Retina (tissue), 1 donor: ENCODE data around the gene ZNF516.
"Not testable (repeated sequence)": the region's sequence is repeated elsewhere in the genome, so short reads cannot be mapped to it uniquely, and the experiment has no call there.

ENCODE experiments used
- DNase-seq: peaks from one replicate; pipeline ENCODE4 v3.0.0-alpha.2; 2016

Gene ZNF516

GRCh38 chr18:76495006-76495370 is at the start of gene ZNF516:
ZNF516 (minus strand) TSS chr18:76495242; CDS start chr18:76443054, 52,188 bp downstream.
- no peak for DNase-seq

- no peak for DNase-seq
Observed at GRCh38 chr18:76538846-76539245, 43.8 kb upstream of the ZNF516 start.

DNA sequence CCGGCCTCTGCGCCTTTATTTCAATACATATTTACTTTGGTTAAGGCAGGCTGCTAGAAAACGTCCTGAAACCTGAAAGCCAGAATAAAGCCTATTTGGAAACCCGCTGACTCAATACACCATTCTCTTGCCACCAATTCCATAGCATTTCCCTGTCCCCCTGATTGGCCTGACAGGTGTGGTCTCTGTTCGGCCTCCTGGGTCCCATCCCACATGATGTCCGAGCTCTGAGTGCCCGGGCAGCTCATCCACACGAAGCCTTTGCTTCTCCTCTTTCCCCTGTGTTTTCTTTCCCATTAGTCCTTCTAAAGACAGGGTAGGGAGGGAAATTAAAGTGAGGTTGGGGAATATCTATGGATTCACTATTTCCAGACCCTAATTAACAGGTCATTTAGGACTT is 42.6 kb upstream of the ZNF516 start:
- no peak for DNase-seq

- not testable (repeated sequence) for DNase-seq
Observed at GRCh38 chr18:76536593-76536992, 41.6 kb upstream of the ZNF516 start.

- no peak for DNase-seq
Observed at GRCh38 chr18:76532875-76533274, 37.8 kb upstream of the ZNF516 start.

GRCh38 chr18:76530846-76531245 is 35.8 kb upstream of the ZNF516 start:
- DNase-seq = no peak

GRCh38 chr18:76530391-76530790 is 35.3 kb upstream of the ZNF516 start:
- no peak for DNase-seq

DNA sequence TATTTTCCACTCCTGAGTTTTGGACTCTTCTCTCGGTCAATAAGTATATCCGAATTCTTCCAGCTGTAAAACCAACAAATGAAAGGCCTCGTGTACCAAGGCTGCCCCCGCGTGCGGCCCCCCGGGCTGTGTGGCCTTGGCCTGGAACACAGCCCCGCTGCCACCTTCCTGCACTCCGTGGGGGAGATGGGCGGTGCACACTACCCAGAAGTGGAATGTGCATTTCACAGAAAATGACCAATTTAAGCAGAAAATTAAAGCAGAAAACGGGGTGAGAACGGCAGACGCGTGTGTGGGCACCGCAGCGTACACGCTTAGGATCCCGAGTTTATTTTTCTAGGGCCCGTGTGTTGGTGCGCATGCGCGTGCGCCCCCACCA is 34.4 kb upstream of the ZNF516 start:
- DNase-seq = no peak

- peak; percentile 62 for DNase-seq
Observed at GRCh38 chr18:76528477-76529432, 33.7 kb upstream of the ZNF516 start.

DNA sequence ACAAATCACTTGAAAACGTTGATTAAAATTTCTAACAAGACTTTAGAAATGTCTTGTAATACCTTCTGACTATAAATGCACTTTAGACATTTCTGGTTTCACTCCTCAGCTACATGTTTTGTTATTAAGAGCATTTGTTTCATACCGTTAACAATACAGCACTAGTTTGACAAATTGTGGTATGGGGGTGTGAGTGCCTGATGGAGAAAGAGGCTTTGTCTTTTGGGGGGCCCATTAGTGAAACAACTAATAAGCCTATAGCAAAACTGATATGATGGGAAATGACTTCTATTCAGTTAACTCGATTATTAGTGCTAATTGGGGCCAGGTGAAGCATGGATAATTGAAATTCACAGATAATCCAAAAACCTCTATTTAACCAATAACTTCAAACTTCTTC is 30.9 kb upstream of the ZNF516 start:
- DNase-seq = peak; percentile 60

DNA sequence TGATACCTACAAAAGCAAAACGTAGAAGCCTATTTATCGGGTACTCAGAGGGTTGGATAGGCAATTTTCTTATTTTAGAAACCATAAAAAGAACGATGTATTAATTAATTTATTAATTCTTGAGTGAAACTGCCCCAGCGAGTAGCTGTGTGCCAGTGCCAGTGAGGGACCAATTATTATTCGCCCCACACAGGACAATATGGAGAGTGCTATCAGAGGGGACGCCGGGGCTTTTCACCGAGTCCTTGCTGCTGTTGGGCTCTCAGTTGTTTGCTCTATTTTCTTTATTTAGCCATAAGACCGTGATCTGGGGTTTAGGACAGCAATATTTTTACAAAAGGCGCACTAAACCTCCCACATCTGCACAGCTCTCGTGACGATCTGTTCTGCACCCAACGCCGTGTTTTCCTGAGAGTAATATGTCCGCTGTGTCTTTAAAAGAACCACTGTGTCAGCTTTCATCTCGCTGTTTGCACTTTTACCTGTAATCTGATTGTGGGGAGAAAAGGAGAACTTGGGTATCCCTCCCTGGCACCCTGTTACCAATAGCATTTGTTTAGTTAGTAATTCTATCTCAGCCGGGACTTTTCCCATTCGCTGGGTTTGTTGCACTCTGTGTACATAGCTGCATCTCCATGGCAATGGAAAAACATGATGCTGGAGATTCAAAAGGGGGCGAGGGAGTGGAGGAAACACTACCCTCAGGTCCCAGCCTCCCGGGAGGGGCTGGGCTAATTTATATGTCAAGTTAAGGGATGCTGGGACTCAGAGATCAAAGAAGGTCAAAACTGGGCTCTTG is 30.1 kb upstream of the ZNF516 start:
- DNase-seq = peak; percentile 85

GRCh38 chr18:76524477-76524876 is 29.4 kb upstream of the ZNF516 start:
- DNase-seq = no peak

- DNase-seq = no peak
Observed at GRCh38 chr18:76522551-76522950, 27.5 kb upstream of the ZNF516 start.

DNA sequence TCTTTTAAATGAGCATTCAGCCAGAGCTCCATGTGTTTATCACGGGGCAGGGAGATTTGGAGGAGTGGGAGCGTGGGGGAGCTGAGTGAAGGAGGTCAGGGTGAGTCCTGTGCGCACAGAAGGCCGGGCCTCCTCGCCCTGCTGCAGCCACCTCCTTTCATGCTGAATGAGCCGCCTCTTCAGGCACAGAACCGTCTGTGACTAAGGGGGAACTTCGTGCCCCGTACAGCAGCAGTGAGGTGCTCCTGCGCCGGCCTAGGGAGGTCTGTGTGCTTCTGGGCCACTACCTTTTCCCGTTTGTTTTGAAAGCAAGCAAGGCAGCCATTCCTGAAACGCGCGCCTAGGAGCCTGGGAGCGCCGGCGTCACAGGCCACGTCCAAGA is 27.1 kb upstream of the ZNF516 start:
- peak; percentile 69 for DNase-seq

GRCh38 chr18:76521417-76522121 is 26.5 kb upstream of the ZNF516 start:
- DNase-seq = peak; percentile 44

- peak; percentile 75 for DNase-seq
Observed at GRCh38 chr18:76518860-76519538, 24.0 kb upstream of the ZNF516 start.

DNA sequence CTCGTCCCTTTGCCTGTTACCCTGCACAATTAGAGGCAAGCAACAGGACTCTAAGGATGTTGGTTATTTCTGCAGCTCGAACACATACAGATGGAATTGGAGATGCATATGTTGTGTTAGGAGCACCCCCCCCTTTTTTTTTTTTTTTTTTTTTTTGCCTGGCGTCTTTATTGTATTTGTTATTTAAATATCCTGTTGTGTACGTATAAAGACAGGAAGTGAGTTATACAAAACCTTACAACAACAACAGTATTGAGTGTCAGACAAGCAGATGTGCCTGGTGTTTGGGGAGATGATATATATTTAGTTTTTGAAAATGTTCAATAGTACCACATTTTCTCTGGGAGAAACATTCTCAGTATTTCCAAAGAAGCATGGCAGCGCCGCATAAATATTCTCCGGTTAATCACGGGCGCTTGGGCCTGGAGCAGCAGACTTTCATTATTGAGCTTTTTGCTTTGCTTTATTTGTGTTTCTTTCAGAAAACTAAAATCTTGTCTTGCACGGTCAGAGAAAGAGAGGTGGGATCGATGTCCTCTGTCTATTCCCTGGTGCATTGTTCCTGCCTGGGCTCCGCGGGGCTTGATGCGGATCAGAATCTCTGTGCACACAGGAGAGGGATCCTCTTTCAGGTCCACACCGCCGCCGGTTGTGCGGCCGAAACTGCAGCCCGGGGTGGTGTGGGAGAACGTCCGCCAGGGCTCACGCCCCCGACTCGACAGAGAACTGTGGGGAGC is 23.2 kb upstream of the ZNF516 start:
- peak; percentile 85 for DNase-seq

GRCh38 chr18:76515576-76515975 is 20.5 kb upstream of the ZNF516 start:
- no peak for DNase-seq

- no peak for DNase-seq
Observed at GRCh38 chr18:76514573-76514972, 19.5 kb upstream of the ZNF516 start.

DNA sequence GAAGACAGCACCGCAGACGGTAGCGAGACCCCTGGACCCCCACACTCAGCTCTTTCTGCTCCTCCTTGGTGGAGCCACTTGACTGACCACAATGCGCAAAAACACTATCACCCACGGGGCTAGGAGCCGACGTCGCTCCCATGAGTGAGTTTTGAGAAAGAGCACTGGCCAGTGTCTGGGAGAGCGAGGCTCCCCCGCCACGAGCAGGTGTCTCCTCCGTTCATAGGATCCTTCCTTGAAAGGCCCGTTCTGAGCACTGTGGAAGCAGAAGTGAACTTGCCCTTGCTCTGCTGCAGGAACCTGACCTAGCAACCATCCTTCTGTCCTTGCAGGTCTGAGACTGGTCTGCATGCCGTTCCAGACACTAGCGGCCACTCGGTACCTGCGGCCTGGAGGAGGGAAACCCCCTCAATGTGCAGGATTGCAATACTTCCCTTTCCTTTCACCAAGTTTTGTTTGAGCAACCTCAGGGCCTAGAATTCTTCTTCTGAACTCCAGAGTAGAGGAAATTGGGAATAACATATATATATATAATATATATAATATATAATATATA is 12.9 kb upstream of the ZNF516 start:
- DNase-seq = no peak

DNA sequence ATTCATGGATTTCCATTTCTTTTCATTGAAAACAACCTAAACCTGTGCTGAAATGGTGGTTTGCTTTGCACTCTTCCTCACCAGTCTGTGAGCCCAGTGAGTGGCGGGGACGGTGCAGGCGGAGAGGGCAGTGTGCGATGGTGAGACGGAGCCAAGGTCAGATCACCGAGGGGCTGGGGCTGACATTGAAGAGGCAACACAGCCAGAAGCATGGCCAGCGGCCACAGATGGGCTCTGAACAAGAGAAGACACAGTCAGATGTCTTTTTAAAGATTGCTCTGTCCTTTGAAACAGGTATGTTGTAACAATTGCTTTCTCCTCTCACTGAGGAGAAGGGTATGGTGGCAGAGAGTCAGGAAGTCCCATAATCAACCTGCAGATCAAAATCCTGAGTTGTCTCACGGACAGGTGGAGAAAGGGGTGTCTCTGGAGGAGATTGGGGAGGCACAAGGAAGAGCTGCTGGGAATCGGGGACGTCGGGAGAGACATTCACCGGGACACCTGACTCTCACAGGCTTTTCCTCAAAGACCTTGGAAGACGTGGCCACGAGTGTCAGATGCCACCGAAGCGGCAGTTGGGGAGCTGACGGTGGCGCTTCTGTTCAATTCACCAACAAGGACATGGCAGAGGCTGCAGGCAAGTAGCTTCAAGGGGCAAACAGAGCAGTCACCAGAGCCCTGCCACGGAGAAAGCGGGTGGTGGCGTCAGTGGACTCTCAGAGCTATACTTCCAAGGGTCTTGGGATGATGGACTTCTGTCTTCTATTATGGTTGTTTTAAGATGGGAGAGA is 12.1 kb upstream of the ZNF516 start:
- no peak for DNase-seq
